A673 (cell line): Measurements from ENCODE around the gene HSD17B3.

Source experiments
- CTCF ChIP-seq: fragments of 300-800, 200-600 bp; sonication (generic); conservative IDR thresholded peaks from 2 replicates; pipeline ENCODE4 v1.5.1; 2017; ENCODE audit warnings: low read depth, mild to moderate bottlenecking, antibody characterized with exemption, low read length, moderate library complexity, mixed read lengths
- EZH2 ChIP-seq: fragments of 200-600 bp; sonication (generic); IDR thresholded peaks from 2 replicates; pipeline ENCODE4 v1.6.1; 2017; ENCODE audit warnings: borderline replicate concordance, low read depth, mild to moderate bottlenecking, mixed read lengths, antibody characterized with exemption, low read length; ENCODE audit not compliant: poor library complexity, severe bottlenecking

GRCh38 chr9:96344458-96345180, 42.6 kb upstream of the HSD17B3 start:
- TF ChIP-seq CTCF (no peak), EZH2 (no peak)
